ENCODE results near the gene C6orf89.

DNA sequence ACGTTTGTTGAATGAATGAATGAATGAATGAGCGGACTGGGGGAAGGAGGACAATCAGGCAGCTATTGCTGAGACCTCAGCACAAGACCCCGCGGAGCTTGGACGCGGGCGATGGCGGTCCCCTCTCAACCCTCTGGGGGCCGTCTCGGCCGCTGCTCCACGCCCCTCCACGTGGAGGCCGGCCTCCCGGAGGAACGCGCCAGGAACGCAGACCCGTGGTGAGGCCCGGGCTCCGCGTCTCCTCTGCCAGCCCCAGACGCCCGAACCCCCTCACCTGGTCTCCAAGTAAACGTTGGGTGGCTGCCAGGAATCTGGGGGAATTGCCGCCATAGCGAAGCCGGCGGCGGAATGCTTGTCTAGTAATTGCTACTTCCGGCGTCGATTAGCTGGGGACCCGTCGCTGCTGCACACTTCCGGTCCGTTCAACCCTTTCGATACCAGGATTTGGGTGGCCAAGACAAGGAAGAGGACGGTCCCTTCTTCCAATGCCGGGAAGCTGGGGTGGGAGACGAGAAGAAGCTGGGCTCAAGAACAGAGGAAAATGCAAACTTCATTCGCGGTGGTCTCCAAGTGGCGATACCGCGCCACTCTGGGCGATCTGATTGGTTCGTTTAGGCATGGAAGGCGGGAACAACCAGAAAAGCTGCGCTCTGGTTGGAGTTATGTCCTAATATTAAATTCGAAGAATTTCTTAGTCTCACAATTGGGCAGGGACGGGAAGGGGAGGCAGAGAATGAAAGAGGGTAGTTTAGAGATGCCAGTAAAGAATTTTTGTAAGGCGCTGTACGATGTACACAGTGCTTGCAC is 11.1 kb upstream of the C6orf89 start, which contains the start of gene PPIL1:
- TF ChIP-seq, protein P1, sequence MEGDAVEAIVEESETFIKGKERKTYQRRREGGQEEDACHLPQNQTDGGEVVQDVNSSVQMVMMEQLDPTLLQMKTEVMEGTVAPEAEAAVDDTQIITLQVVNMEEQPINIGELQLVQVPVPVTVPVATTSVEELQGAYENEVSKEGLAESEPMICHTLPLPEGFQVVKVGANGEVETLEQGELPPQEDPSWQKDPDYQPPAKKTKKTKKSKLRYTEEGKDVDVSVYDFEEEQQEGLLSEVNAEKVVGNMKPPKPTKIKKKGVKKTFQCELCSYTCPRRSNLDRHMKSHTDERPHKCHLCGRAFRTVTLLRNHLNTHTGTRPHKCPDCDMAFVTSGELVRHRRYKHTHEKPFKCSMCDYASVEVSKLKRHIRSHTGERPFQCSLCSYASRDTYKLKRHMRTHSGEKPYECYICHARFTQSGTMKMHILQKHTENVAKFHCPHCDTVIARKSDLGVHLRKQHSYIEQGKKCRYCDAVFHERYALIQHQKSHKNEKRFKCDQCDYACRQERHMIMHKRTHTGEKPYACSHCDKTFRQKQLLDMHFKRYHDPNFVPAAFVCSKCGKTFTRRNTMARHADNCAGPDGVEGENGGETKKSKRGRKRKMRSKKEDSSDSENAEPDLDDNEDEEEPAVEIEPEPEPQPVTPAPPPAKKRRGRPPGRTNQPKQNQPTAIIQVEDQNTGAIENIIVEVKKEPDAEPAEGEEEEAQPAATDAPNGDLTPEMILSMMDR (conservative IDR thresholded peaks at IDR 0.05; ENCODE audit: low read length) = no peak
- no peak for TF ChIP-seq EZH2phosphoT487 (IDR thresholded peaks at IDR 0.05; ENCODE audit: borderline replicate concordance)

Data from Loucy (cell line).